ENCODE results near the gene NOC3L.

The NOC3L gene

GRCh38 chr10:94293354-94293753 lies 69.4 kb downstream of the NOC3L start:
- Mint-ChIP-seq H3K36me3 (no peaks in the 10 kb centered on the region), H3K27ac (no peak overlapping the region), H3K4me3 (no peak overlapping the region), H3K4me1 (no peaks in the 10 kb centered on the region), H3K9me3 (no peaks in the 10 kb centered on the region)
- ATAC-seq (no peak), DNase-seq (ENCODE audit: low spot score in 2 of 2) (no peak)

DNA sequence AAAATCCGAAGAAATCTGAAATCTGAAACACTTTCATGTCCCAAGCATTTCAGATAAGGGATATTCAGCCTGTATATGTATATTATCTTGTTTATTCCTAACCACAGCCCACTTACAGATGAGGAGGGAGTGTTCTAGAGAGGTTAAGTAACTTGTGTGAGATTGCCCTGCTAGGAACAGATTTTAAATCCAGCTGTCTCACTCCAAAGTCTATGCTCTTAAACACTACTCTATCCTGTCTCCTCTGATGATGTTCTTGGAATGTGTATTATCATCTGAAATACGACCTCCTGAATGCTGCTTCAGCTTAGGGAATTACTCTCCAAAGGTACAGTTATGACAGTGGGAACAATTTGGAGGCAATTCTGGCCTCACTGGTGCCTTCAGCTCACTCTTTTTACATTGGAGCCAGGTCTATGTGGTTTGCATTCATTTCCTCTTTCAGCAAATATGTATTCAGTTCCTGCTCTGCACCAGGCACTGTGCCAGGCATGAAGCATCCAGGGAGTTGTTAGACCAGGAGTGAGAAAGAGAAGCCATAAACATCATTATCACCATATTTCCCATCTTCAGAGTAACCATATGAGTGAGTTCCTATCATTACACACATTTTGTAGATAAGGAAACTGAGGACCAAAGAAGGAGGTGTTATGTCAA lies 70.2 kb downstream of the NOC3L start:
- H3K4me1 Mint-ChIP-seq: no peaks in the 10 kb centered on the region
- no peak overlapping the region for H3K27ac Mint-ChIP-seq
- DNase-seq (ENCODE audit: low spot score in 2 of 2) (no peak), ATAC-seq (no peak)
- H3K9me3 Mint-ChIP-seq: no peaks in the 10 kb centered on the region
- no peak overlapping the region for H3K4me3 Mint-ChIP-seq
- H3K36me3 Mint-ChIP-seq: no peaks in the 10 kb centered on the region

GRCh38 chr10:94288361-94289101 lies 74.2 kb downstream of the NOC3L start:
- H3K36me3 Mint-ChIP-seq: no peaks in the 10 kb centered on the region
- H3K27ac Mint-ChIP-seq: no peak overlapping the region
- ATAC-seq (no peak), DNase-seq (ENCODE audit: low spot score in 2 of 2) (no peak)
- no peak overlapping the region for H3K4me3 Mint-ChIP-seq
- no peaks in the 10 kb centered on the region for H3K9me3 Mint-ChIP-seq
- no peaks in the 10 kb centered on the region for H3K4me1 Mint-ChIP-seq

- DNase-seq (ENCODE audit: low spot score in 2 of 2) (no peak), ATAC-seq (no peak)
- H3K4me3 Mint-ChIP-seq: no peak overlapping the region
- H3K36me3 Mint-ChIP-seq: no peaks in the 10 kb centered on the region
- no peaks in the 10 kb centered on the region for H3K4me1 Mint-ChIP-seq
- H3K27ac Mint-ChIP-seq: no peak overlapping the region
- H3K9me3 Mint-ChIP-seq: no peaks in the 10 kb centered on the region
These were observed 75.4 kb downstream of the NOC3L start for GRCh38 chr10:94287336-94287735.

DNA sequence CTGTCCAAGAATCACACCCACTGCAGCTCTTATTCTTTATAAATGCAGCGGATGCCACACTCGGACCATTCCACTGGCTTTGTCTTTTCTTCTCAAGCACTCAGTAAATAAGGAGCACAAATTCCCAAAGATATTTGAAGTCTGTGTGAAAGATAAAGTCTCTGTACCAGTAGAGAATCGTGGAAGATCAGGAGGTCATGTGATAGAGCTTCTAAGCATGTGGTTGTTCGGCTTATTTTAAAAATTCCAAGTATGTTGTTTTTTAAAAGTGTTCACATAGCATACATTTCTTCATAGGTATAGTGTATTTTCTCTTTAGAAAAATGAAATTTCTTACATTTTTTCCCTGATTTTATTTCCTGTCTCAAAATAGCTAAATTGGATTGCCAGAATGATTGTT lies 75.8 kb downstream of the NOC3L start:
- no peaks in the 10 kb centered on the region for H3K9me3 Mint-ChIP-seq
- ATAC-seq: no peak
- no peaks in the 10 kb centered on the region for H3K36me3 Mint-ChIP-seq
- H3K27ac Mint-ChIP-seq: no peak overlapping the region
- DNase-seq (ENCODE audit: low spot score in 2 of 2): no peak
- no peak overlapping the region for H3K4me3 Mint-ChIP-seq
- no peaks in the 10 kb centered on the region for H3K4me1 Mint-ChIP-seq

DNA sequence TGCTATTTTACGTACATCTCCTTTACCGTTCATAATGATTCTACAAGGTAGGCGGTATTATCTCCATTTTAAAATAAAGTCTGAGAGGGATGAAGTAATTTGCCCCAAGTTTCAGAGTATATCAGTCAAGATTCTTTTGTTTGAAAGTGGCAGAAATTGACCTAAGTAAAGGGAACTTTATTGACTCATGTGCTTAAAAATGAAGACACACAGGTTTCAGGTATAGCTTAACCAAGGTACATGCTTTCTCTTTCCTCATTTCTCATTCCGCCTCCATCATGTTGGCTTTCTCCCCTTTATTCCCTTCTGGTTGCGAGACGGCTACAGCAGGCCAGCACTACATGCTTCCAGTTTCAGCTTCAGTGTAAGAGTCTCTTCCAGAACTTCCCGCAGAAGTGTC lies 77.5 kb downstream of the NOC3L start:
- no peak overlapping the region for H3K27ac Mint-ChIP-seq

More for the DNA sequence above, 77.5 kb downstream of the NOC3L start:
- Mint-ChIP-seq H3K36me3 (no peaks in the 10 kb centered on the region), H3K4me1 (peaks cover 1% of the 10 kb centered on the region), H3K4me3 (no peak overlapping the region), H3K9me3 (no peaks in the 10 kb centered on the region)
- ATAC-seq (no peak), DNase-seq (ENCODE audit: low spot score in 2 of 2) (no peak)

All from stimulated activated effector memory CD8-positive, alpha-beta T cell treated with anti-CD3 and anti-CD28 coated beads, Interleukin-12 subunit alpha, Interleukin-12 subunit beta, amount 100 ng/mL, for 72 hours (primary cell).